HUES6 (cell line): ENCODE data around the gene MDN1.

Experiments
- H3K27ac ChIP-seq: 2 replicates; pipeline ENCODE4 v1.7.0; 2013; ENCODE audit warnings: low read depth, mild to moderate bottlenecking, low read length, inconsistent platforms
- H3K27me3 ChIP-seq: 2 replicates; pipeline ENCODE4 v1.6.1; 2013; ENCODE audit warnings: low read length; ENCODE audit not compliant: control insufficient read depth, insufficient read depth
- H3K36me3 ChIP-seq: 2 replicates; pipeline ENCODE4 v1.6.1; 2013; ENCODE audit warnings: low read length; ENCODE audit not compliant: control insufficient read depth, insufficient read depth
- H3K4me1 ChIP-seq: 2 replicates; pipeline ENCODE4 v1.6.1; 2013; ENCODE audit warnings: low read length; ENCODE audit not compliant: control insufficient read depth, insufficient read depth
- H3K4me3 ChIP-seq: 2 replicates; pipeline ENCODE4 v1.5.1; 2013; ENCODE audit warnings: low read depth, low read length
- H3K9ac ChIP-seq: one replicate; pipeline ENCODE4 v1.6.1; 2013; ENCODE audit warnings: mild to moderate bottlenecking, low read length
- H3K9me3 ChIP-seq: 2 replicates; pipeline ENCODE4 v1.6.1; 2013; ENCODE audit warnings: low read depth, low read length; ENCODE audit not compliant: control insufficient read depth, insufficient read depth

MDN1 gene

DNA sequence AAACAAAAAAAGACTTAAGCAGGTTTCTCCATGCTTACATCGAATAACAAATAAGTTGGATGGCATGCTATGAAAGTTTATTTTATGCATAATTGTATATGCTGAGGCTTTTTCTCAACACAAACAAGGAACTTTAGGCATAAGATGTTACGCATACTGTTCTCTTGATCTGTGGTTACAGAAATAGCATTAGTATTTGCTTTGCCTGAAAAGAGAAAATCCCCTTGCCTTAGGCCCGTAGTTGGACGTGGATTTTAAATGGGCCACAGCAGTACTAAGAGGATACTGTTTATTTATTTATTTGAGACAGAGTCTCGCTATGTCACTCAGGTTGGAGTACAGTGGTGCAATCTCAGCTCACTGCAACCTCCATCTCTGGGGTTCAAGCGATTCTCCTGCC is 200.0 kb downstream of the MDN1 start:
- no peaks in the 10 kb centered on the region for H3K27me3 ChIP-seq
- H3K9ac ChIP-seq: no peak overlapping the region
- no peak overlapping the region for H3K4me3 ChIP-seq

DNA sequence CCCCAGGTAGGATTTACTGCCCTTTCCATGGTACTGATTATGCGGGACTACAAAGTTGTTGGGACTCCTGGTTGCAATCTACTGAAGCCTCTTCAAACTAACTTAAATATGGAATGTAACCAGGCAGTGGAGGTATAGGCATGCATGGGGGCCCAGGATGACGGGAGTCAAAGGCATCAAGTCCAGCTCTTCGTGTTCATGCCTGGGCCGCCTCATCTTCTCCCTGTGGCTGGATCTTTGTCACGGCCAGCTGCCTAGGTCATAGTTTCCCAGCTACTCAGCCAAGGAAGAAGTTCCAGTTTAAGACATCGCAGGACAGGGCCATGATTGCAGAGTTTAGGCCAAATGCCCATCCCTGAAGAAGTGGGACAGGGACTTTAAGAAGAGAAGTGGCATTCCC is 201.6 kb downstream of the MDN1 start:
- Histone ChIP-seq H3K9ac (no peak overlapping the region), H3K4me1 (no peaks in the 10 kb centered on the region), H3K27ac (no peak overlapping the region), H3K36me3 (no peaks in the 10 kb centered on the region), H3K9me3 (no peaks in the 10 kb centered on the region), H3K4me3 (no peak overlapping the region), H3K27me3 (no peaks in the 10 kb centered on the region)

More for the DNA sequence above, 200.0 kb downstream of the MDN1 start:
- Histone ChIP-seq H3K36me3 (no peaks in the 10 kb centered on the region), H3K9me3 (no peaks in the 10 kb centered on the region), H3K4me1 (no peaks in the 10 kb centered on the region), H3K27ac (no peak overlapping the region)

DNA sequence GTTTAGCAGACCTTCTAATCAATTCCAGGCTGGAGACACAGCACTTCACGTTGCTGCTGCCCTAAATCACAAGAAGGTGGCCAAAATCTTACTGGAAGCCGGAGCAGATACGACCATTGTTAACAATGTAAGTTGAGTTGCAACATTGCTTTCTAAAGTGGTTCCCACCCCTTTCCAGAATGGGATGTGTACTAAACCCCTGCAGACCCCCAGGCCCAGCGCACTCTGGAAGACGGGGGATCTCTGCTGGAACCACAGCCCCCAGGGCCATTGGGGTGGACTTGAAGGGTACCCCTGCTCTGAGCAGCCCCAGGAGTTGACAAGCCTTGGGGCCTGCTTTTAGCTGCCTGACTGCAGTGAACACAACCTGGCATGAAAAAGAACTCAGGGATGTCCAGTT is 203.1 kb downstream of the MDN1 start:
- Histone ChIP-seq H3K27ac (no peak overlapping the region), H3K4me3 (no peak overlapping the region), H3K4me1 (no peaks in the 10 kb centered on the region), H3K36me3 (no peaks in the 10 kb centered on the region), H3K27me3 (no peaks in the 10 kb centered on the region), H3K9me3 (no peaks in the 10 kb centered on the region), H3K9ac (no peak overlapping the region)

DNA sequence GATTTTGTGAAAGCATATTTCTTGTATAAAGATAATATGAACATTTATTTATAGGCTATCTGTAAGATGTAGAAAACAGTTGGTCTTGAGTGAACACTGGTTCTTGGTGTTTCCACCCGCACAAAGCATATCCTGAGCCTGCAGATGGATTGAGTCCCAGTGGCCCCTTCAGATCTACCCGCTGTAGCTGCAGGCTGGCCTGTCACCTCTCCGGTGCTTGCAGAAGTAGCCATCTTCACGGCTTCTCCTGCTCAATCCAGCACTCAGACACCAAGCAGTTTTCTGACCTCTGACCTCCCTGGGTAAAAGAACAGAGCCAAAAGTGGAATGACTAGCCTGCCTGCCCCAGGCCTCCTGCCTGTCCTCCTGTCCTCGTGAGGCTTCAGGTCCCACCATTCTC is 203.7 kb downstream of the MDN1 start:
- Histone ChIP-seq H3K9ac (no peak overlapping the region), H3K27ac (no peak overlapping the region), H3K36me3 (no peaks in the 10 kb centered on the region), H3K9me3 (no peaks in the 10 kb centered on the region), H3K27me3 (no peaks in the 10 kb centered on the region), H3K4me3 (no peak overlapping the region), H3K4me1 (no peaks in the 10 kb centered on the region)

DNA sequence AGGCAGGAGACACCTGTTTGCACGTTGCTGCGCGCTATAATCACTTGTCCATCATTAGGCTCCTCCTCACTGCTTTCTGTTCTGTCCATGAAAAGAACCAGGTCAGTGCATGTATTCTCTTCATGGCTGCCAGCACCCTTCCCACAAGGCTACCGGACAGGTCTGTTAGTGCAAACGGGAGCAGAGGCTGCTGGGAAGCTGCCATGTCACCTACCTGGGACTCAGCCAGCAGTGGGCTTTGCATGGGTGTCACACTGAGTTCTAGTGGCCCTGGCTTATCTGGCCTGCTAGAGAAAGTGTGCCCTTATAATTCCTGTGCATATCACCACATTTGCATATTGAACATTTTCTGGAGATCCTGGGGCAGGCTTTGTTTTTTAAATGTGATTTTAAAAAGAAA is 205.8 kb downstream of the MDN1 start:
- no peak overlapping the region for H3K4me3 ChIP-seq
- H3K27me3 ChIP-seq: no peaks in the 10 kb centered on the region
- H3K9me3 ChIP-seq: no peaks in the 10 kb centered on the region

DNA sequence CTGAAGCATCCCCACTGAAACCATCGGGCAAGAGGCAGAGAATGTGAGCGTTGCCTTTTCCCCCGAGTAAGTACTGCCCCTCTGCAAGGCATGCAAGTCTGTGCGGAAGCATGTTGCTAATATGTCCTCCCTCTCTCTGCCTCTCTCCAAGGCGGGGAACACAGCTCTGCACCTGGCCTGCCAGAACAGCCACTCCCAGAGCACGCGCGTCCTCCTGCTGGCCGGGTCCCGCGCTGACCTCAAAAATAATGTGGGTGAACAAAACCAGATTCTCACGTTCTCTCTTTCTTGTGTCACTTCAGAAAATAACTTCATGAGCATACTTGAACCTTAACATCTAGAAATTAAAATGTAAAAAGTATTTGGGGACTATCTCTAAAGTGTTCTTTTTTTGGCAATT is 207.5 kb downstream of the MDN1 start:
- no peaks in the 10 kb centered on the region for H3K27me3 ChIP-seq
- H3K4me1 ChIP-seq: no peaks in the 10 kb centered on the region
- no peak overlapping the region for H3K4me3 ChIP-seq
- no peak overlapping the region for H3K9ac ChIP-seq
- no peaks in the 10 kb centered on the region for H3K36me3 ChIP-seq
- no peak overlapping the region for H3K27ac ChIP-seq
- H3K9me3 ChIP-seq: no peaks in the 10 kb centered on the region

More for the DNA sequence above, 205.8 kb downstream of the MDN1 start:
- Histone ChIP-seq H3K4me1 (no peaks in the 10 kb centered on the region), H3K36me3 (no peaks in the 10 kb centered on the region), H3K9ac (no peak overlapping the region), H3K27ac (no peak overlapping the region)

DNA sequence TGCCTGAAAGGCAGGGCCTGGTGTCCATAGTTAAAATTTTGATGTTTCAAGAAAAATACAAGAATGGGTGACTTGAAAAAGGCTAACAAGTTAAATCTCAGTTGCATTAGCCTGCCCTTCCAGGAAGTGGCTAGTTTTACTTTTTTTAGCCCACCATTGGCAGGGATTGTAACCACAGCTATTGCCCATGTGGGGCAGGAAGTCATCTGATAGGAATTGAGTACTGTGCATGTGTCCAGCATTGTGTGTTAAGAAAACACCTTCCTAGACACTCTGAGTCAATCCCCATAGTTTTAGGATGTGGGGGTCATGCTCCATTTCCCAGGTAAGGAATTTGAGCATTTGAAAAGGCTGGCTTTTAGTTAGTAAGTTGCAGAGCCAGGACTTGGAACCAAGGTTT is 207.9 kb downstream of the MDN1 start:
- Histone ChIP-seq H3K36me3 (no peaks in the 10 kb centered on the region), H3K4me3 (no peak overlapping the region), H3K9me3 (no peaks in the 10 kb centered on the region), H3K27ac (no peak overlapping the region), H3K27me3 (no peaks in the 10 kb centered on the region), H3K9ac (no peak overlapping the region), H3K4me1 (no peaks in the 10 kb centered on the region)

DNA sequence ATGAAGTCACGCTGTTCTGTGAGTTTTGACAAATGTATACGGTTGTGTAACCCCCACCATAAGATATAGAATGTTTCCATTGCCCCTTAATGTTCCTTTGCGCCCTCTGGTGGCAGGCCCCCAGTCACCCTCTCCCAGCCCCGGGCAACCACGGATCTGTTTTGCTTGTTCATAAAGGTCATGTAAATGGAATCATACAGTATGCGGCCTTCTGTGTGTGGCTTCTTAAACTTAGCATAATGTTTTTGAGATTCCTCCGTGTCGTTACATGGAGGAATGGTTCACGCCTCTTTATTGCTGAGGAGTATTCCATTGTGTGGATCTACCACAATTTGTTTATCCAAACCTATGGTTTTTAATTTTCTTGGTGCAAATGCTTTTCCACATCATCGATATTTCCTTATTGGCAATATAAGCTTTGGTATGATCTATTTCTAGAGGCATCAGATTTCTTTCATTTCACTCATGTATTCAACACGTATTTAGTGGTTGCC is 209.4 kb downstream of the MDN1 start:
- H3K4me1 ChIP-seq: no peaks in the 10 kb centered on the region
- H3K4me3 ChIP-seq: no peak overlapping the region
- H3K36me3 ChIP-seq: no peaks in the 10 kb centered on the region
- no peaks in the 10 kb centered on the region for H3K27me3 ChIP-seq
- no peak overlapping the region for H3K27ac ChIP-seq
- H3K9me3 ChIP-seq: no peaks in the 10 kb centered on the region
- no peak overlapping the region for H3K9ac ChIP-seq

DNA sequence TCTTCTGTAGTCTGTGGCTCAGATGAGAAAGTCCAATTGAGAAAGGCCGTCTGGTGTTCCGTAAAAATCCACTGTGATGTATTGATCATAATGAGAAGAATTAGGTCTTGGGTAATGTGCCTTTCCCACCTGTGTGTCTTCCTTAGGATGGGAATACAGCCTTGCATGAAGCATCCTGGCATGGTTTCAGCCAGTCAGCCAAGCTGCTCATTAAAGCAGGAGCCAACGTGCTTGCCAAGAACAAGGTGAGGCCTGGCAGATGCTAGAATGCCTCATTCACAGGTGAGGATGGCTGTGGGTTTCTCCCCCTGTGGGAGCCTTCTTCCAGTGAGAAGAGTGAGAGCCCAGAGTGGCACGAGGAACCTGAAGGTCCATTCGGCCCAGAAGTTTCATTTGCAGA is 213.7 kb downstream of the MDN1 start:
- Histone ChIP-seq H3K27ac (no peak overlapping the region), H3K27me3 (no peaks in the 10 kb centered on the region), H3K4me3 (no peak overlapping the region), H3K36me3 (no peaks in the 10 kb centered on the region), H3K4me1 (no peaks in the 10 kb centered on the region), H3K9ac (no peak overlapping the region), H3K9me3 (no peaks in the 10 kb centered on the region)

DNA sequence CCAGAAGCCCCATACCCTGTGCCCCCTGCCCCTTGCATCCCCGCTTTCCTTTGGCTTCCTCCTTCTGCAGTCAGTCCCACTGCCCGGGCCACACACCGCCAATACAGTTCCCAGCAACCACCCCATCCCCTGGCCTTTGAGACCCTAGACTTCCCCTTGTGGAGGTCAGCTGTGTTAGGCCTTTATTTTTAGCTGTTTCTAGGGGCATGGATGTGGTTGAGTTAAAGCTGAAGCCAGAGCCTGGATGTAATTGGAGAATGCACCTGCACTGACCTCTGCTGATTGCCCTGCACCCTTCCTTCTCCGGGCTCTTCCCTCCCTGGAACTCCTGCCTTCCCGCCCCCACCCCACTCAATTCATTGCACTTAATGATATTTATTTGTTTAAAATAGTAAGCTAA is 214.9 kb downstream of the MDN1 start:
- Histone ChIP-seq H3K4me1 (no peaks in the 10 kb centered on the region), H3K27me3 (no peaks in the 10 kb centered on the region), H3K4me3 (no peak overlapping the region), H3K9ac (no peak overlapping the region), H3K27ac (no peak overlapping the region), H3K36me3 (no peaks in the 10 kb centered on the region), H3K9me3 (no peaks in the 10 kb centered on the region)

DNA sequence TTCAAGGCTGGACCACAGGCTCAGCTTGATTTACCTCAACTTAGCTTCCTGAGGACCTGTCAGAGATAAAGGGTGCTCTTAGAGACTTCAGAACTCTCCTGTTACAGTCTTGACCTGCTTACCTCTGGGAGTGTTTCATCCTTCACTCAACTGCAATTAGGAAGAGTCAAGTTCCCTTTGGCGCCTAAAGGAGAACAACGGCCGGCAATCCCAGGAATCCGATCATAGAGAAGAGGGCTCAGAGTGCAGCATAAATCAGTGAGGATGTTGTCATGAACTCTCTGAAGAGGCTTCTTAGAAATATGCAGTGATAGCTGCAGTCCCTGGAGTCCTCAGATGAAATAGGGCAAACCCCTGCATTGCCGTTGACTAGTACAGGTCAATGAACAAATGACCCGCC is 217.4 kb downstream of the MDN1 start:
- Histone ChIP-seq H3K9me3 (no peaks in the 10 kb centered on the region), H3K4me1 (no peaks in the 10 kb centered on the region), H3K4me3 (no peak overlapping the region), H3K36me3 (no peaks in the 10 kb centered on the region), H3K27me3 (no peaks in the 10 kb centered on the region), H3K27ac (no peak overlapping the region), H3K9ac (no peak overlapping the region)

DNA sequence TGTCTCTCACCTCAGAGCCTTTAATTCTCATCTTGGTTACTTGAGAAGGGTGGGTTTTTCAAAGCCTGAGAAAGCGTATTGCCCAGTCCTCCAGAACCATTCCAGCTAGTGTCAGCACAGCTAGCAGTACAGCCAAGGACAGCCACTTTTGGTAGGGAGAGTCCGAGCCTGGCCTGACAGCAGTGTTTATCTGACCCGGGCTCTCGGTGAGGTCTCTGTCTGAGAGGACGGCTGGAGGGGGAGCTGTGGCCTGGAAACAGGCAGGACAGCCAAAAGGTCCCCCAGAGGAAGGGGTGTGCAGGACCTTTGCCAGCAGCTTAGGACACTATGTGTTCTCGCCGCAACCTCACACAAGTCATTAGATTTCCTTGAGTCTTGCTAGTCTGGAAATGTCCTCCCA is 219.9 kb downstream of the MDN1 start:
- H3K4me3 ChIP-seq: no peak overlapping the region
- no peaks in the 10 kb centered on the region for H3K9me3 ChIP-seq
- H3K36me3 ChIP-seq: no peaks in the 10 kb centered on the region
- H3K9ac ChIP-seq: no peak overlapping the region
- no peak overlapping the region for H3K27ac ChIP-seq
- no peaks in the 10 kb centered on the region for H3K4me1 ChIP-seq
- no peaks in the 10 kb centered on the region for H3K27me3 ChIP-seq
